Activated naive CD4-positive, alpha-beta T cell treated with anti-CD3 and anti-CD28 coated beads, Interleukin-2, amount 50 U/mL, for 24 hours (primary cell): ENCODE measurements around the gene FEM1B.

Source experiments
- H3K27ac Mint-ChIP-seq: one replicate; pipeline ENCODE4 v1.8.0; 2021; ENCODE audit warnings: mild to moderate bottlenecking, mixed read lengths
- H3K27me3 Mint-ChIP-seq: one replicate; pipeline ENCODE4 v1.8.0; 2021; ENCODE audit warnings: mixed read lengths
- H3K36me3 Mint-ChIP-seq: one replicate; pipeline ENCODE4 v1.8.0; 2021; ENCODE audit warnings: mixed read lengths
- H3K4me1 Mint-ChIP-seq: one replicate; pipeline ENCODE4 v1.8.0; 2021; ENCODE audit warnings: mixed read lengths
- H3K4me3 Mint-ChIP-seq: one replicate; pipeline ENCODE4 v1.8.0; 2021; ENCODE audit warnings: mild to moderate bottlenecking, mixed read lengths
- H3K9me3 Mint-ChIP-seq: one replicate; pipeline ENCODE4 v1.8.0; 2021; ENCODE audit warnings: mixed read lengths

The FEM1B gene

GRCh38 chr15:68318008-68318835 lies 40.7 kb downstream of the FEM1B start:
- no peaks in the 10 kb centered on the region for H3K4me1 Mint-ChIP-seq
- H3K9me3 Mint-ChIP-seq, result no peaks in the 10 kb centered on the region
- H3K4me3 Mint-ChIP-seq, result no peak overlapping the region
- no peak overlapping the region for H3K27ac Mint-ChIP-seq
- H3K27me3 Mint-ChIP-seq, result no peaks in the 10 kb centered on the region
- no peaks in the 10 kb centered on the region for H3K36me3 Mint-ChIP-seq

GRCh38 chr15:68318931-68319909 lies 41.7 kb downstream of the FEM1B start:
- no peaks in the 10 kb centered on the region for H3K36me3 Mint-ChIP-seq
- H3K4me1 Mint-ChIP-seq, result no peaks in the 10 kb centered on the region

GRCh38 chr15:68319997-68320396 lies 42.5 kb downstream of the FEM1B start:
- H3K4me3 Mint-ChIP-seq, result no peak overlapping the region
- no peaks in the 10 kb centered on the region for H3K4me1 Mint-ChIP-seq
- H3K9me3 Mint-ChIP-seq, result no peaks in the 10 kb centered on the region
- H3K27ac Mint-ChIP-seq, result no peak overlapping the region
- no peaks in the 10 kb centered on the region for H3K27me3 Mint-ChIP-seq
- no peaks in the 10 kb centered on the region for H3K36me3 Mint-ChIP-seq

More at GRCh38 chr15:68318931-68319909, 41.7 kb downstream of the FEM1B start:
- H3K4me3 Mint-ChIP-seq, result no peak overlapping the region
- no peaks in the 10 kb centered on the region for H3K9me3 Mint-ChIP-seq
- H3K27ac Mint-ChIP-seq, result no peak overlapping the region
- H3K27me3 Mint-ChIP-seq, result no peaks in the 10 kb centered on the region

GRCh38 chr15:68321229-68321628 lies 43.7 kb downstream of the FEM1B start:
- Mint-ChIP-seq H3K4me1 (peaks cover 1% of the 10 kb centered on the region), H3K4me3 (no peak overlapping the region), H3K9me3 (no peaks in the 10 kb centered on the region), H3K27ac (no peak overlapping the region), H3K36me3 (no peaks in the 10 kb centered on the region), H3K27me3 (no peaks in the 10 kb centered on the region)

GRCh38 chr15:68322796-68323195 lies 45.3 kb downstream of the FEM1B start:
- peaks cover 17% of the 10 kb centered on the region for H3K4me1 Mint-ChIP-seq
- no peaks in the 10 kb centered on the region for H3K27me3 Mint-ChIP-seq
- H3K27ac Mint-ChIP-seq, result no peak overlapping the region
- H3K4me3 Mint-ChIP-seq, result no peak overlapping the region
- no peaks in the 10 kb centered on the region for H3K36me3 Mint-ChIP-seq
- no peaks in the 10 kb centered on the region for H3K9me3 Mint-ChIP-seq

GRCh38 chr15:68325726-68326125 lies 48.2 kb downstream of the FEM1B start:
- Mint-ChIP-seq H3K27ac (no peak overlapping the region), H3K27me3 (no peaks in the 10 kb centered on the region), H3K36me3 (no peaks in the 10 kb centered on the region)

GRCh38 chr15:68326711-68327354 lies 49.3 kb downstream of the FEM1B start:
- no peak overlapping the region for H3K4me3 Mint-ChIP-seq
- H3K4me1 Mint-ChIP-seq, result peaks cover 26% of the 10 kb centered on the region
- H3K27ac Mint-ChIP-seq, result no peak overlapping the region
- no peaks in the 10 kb centered on the region for H3K36me3 Mint-ChIP-seq
- no peaks in the 10 kb centered on the region for H3K9me3 Mint-ChIP-seq
- H3K27me3 Mint-ChIP-seq, result peaks cover 1% of the 10 kb centered on the region

More at GRCh38 chr15:68325726-68326125, 48.2 kb downstream of the FEM1B start:
- Mint-ChIP-seq H3K4me1 (peaks cover 26% of the 10 kb centered on the region), H3K9me3 (no peaks in the 10 kb centered on the region), H3K4me3 (no peak overlapping the region)

GRCh38 chr15:68328443-68328842 lies 50.9 kb downstream of the FEM1B start:
- Mint-ChIP-seq H3K27ac (no peak overlapping the region), H3K4me1 (peaks cover 26% of the 10 kb centered on the region), H3K27me3 (peaks cover 4% of the 10 kb centered on the region), H3K4me3 (no peak overlapping the region), H3K36me3 (no peaks in the 10 kb centered on the region), H3K9me3 (no peaks in the 10 kb centered on the region)

GRCh38 chr15:68328964-68329363 lies 51.4 kb downstream of the FEM1B start:
- Mint-ChIP-seq H3K4me1 (peaks cover 26% of the 10 kb centered on the region), H3K4me3 (no peak overlapping the region), H3K27me3 (peaks cover 4% of the 10 kb centered on the region), H3K9me3 (no peaks in the 10 kb centered on the region), H3K36me3 (no peaks in the 10 kb centered on the region), H3K27ac (no peak overlapping the region)

- peaks cover 26% of the 10 kb centered on the region for H3K4me1 Mint-ChIP-seq
- no peaks in the 10 kb centered on the region for H3K9me3 Mint-ChIP-seq
- H3K27me3 Mint-ChIP-seq, result peaks cover 4% of the 10 kb centered on the region
- no peaks in the 10 kb centered on the region for H3K36me3 Mint-ChIP-seq
- no peak overlapping the region for H3K27ac Mint-ChIP-seq
- no peak overlapping the region for H3K4me3 Mint-ChIP-seq
Observed at GRCh38 chr15:68330416-68330815, 52.9 kb downstream of the FEM1B start.

- no peak overlapping the region for H3K4me3 Mint-ChIP-seq
- no peak overlapping the region for H3K27ac Mint-ChIP-seq
- peaks cover 26% of the 10 kb centered on the region for H3K4me1 Mint-ChIP-seq
- H3K36me3 Mint-ChIP-seq, result no peaks in the 10 kb centered on the region
- H3K27me3 Mint-ChIP-seq, result peaks cover 4% of the 10 kb centered on the region
- no peaks in the 10 kb centered on the region for H3K9me3 Mint-ChIP-seq
Observed at GRCh38 chr15:68330901-68331300, 53.4 kb downstream of the FEM1B start.

- no peak overlapping the region for H3K4me3 Mint-ChIP-seq
- H3K27me3 Mint-ChIP-seq, result peaks cover 4% of the 10 kb centered on the region
- no peaks in the 10 kb centered on the region for H3K36me3 Mint-ChIP-seq
- H3K4me1 Mint-ChIP-seq, result peaks cover 15% of the 10 kb centered on the region
- H3K9me3 Mint-ChIP-seq, result no peaks in the 10 kb centered on the region
- no peak overlapping the region for H3K27ac Mint-ChIP-seq
Observed at GRCh38 chr15:68332266-68332665, 54.7 kb downstream of the FEM1B start.

- no peak overlapping the region for H3K27ac Mint-ChIP-seq
- peaks cover 4% of the 10 kb centered on the region for H3K27me3 Mint-ChIP-seq
- H3K9me3 Mint-ChIP-seq, result no peaks in the 10 kb centered on the region
- no peak overlapping the region for H3K4me3 Mint-ChIP-seq
- no peaks in the 10 kb centered on the region for H3K36me3 Mint-ChIP-seq
- H3K4me1 Mint-ChIP-seq, result no peaks in the 10 kb centered on the region
Observed at GRCh38 chr15:68333775-68334470, 56.4 kb downstream of the FEM1B start.

GRCh38 chr15:68334661-68335124 lies 57.1 kb downstream of the FEM1B start:
- H3K27me3 Mint-ChIP-seq, result peaks cover 4% of the 10 kb centered on the region
- H3K4me1 Mint-ChIP-seq, result no peaks in the 10 kb centered on the region
- H3K36me3 Mint-ChIP-seq, result no peaks in the 10 kb centered on the region
- no peak overlapping the region for H3K27ac Mint-ChIP-seq
- H3K9me3 Mint-ChIP-seq, result no peaks in the 10 kb centered on the region
- H3K4me3 Mint-ChIP-seq, result no peak overlapping the region

- Mint-ChIP-seq H3K9me3 (no peaks in the 10 kb centered on the region), H3K36me3 (no peaks in the 10 kb centered on the region), H3K4me3 (no peak overlapping the region), H3K27me3 (peaks cover 4% of the 10 kb centered on the region), H3K4me1 (no peaks in the 10 kb centered on the region), H3K27ac (no peak overlapping the region)
Observed at GRCh38 chr15:68335251-68335650, 57.7 kb downstream of the FEM1B start.
